HG02610 (cell line): ENCODE measurements around the gene FAM193A.
"Not testable (repeated sequence)": the region's sequence is repeated elsewhere in the genome, so short reads cannot be mapped to it uniquely, and the experiment has no call there.

Experiments
- ATAC-seq: cut with Tn5 transposase; IDR thresholded peaks from one replicate; pipeline ENCODE4 v1.9.1; 2021; ENCODE audit warnings: mild to moderate bottlenecking, moderate library complexity; ENCODE audit not compliant: unreplicated experiment

FAM193A gene

DNA sequence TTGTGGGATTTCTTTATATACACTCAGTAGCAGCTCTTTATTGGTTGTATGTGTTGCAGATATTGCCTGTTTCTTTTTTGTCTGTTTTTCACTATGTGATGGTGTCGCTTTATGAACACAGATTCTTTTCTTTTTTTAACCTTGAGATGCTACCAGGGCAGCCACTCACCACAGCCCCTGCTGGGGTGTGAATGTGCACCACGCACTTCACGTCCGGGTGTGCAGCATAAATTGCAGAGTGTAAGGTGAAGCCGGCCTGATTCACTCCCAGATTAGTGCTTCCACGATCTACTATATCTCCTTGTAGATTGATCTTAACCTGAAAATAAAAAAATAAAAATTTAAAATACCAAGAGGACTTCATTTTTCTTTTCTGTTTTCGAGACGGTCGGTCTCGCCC is 71.4 kb downstream of the FAM193A start:
- no peak for ATAC-seq

DNA sequence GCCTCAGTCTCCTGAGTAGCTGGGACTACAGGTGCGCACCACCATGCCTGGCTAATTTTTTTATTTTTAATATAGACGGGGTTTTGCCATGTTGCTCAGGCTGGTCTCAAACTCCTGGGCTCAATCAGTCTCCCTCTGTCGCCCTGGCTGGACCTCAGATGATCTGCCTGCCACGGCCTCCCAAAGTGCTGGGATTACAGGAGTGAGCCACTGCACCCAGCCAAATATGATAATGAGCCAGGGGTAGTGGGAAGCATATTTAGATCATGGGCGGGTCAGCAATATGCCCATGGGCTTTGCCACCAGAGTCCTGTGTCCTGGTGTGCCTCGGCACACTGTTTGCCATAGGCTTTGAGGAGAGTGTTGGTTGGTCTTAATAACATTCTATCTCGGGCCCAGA is 71.8 kb downstream of the FAM193A start:
- ATAC-seq, result no peak

DNA sequence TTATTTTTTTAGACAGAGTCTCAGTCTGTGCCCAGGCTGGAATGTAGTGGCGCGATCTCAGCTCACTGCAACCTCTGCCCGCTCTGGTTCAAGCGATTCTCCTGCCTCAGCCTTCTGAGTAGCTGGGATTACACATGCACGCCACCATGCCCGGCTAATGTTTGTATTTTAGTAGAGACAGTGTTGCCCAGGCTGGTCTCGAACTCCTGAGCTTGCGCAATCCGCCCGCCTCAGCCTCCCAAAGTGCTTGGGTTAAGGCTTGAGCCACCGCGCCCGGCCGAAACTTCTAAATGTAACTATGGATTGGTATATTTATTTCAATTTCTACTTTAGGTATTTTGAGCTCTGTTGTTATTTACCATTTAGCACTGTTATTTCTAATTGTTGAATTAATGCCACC is 79.4 kb downstream of the FAM193A start:
- ATAC-seq, result no peak

DNA sequence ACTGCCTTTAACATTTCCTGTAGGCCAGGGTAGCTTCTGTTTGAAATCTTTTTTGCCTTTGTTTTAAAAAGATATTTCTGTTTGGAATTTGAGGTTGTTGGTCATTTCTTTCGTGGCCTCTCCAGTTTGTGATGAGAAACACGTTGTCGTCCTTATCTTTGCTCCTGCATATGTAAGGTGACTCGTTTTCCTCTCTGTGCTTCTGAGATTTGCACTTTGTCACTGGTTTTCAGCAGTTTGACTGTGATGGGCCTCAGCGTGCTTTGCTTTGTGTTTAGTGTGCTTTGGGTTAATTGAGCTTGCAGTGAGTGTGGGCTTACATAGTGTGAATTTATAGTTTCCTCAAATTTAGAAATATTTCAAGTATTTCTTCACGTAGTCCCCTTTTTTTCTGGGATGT is 81.5 kb downstream of the FAM193A start:
- ATAC-seq, result no peak

DNA sequence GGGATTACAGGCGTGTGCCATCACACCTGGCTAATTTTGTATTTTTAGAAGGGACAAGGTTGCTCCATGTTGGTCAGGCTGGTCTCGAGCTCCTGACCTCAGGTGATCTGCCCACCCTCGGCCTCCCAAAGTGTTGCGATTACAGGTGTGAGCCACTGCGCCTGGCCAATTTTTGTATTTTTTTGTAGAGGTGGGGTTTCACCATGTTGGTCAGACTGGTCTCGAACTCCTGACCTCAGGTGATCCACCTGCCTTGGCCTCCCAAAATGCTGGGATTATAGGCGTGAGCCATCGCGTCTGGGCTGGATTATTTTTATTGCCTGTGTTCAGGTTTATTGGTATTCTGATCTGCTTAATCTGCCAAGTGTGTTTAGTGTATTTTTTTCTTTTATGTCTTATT is 82.3 kb downstream of the FAM193A start:
- not testable (repeated sequence) for ATAC-seq

DNA sequence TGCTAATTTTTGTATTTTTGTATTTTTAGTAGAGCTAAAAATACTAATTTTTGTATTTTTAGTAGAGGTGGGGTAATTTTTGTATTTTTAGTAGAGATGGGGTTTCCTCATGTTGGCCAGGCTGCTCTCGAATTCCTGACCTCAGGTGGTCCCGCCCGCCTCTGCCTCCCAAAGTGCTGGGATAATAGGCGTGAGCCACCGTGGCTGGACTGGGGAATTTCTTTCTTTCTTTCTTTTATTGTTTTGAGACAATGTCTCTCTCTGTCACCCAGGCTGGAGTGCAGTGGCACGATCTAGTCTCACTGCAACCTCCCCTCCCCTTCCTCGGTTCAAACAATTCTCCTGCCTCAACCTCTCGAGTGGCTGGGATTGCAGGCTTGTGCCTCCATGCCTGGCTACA is 83.0 kb downstream of the FAM193A start:
- ATAC-seq, result no peak

DNA sequence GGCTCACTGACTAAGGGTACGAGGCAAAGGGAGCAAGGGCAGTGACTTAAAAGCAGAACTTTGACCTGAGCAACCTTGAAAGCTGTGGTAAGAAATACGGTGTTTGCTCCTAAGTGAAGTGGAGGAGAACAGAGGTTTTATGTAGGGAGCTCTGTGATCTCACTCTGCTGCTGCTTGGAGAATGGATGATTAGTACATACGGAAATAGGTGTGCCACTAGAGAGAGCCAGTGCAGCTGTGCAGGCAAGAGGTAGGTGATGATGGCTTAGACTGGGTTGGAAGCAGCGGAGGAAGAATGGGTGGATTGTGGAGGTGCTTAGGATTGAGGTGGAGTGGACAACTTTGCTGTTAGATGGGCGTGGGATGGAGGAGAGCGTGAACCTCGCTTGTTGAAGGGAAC is 85.0 kb downstream of the FAM193A start:
- ATAC-seq, result no peak

DNA sequence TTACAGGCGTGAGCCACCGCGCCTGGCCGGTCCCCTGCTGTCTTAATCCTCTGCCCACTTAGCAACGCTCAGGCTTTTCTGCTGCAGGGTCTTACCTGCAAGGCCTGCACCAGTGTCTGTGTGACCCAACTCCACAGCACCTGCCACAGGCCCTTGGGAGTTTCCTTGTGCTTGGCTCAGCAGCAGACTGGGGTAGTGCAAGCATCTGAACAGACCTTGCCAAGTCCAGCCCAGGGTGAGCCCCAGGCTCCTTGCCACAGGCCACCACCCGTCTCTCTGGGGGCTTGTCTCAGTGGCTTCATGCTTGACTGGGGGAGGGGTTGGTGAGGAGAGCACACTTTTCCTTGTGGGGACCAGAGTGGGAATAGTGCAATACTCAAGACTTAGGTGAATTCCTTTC is 87.0 kb downstream of the FAM193A start:
- no peak for ATAC-seq

DNA sequence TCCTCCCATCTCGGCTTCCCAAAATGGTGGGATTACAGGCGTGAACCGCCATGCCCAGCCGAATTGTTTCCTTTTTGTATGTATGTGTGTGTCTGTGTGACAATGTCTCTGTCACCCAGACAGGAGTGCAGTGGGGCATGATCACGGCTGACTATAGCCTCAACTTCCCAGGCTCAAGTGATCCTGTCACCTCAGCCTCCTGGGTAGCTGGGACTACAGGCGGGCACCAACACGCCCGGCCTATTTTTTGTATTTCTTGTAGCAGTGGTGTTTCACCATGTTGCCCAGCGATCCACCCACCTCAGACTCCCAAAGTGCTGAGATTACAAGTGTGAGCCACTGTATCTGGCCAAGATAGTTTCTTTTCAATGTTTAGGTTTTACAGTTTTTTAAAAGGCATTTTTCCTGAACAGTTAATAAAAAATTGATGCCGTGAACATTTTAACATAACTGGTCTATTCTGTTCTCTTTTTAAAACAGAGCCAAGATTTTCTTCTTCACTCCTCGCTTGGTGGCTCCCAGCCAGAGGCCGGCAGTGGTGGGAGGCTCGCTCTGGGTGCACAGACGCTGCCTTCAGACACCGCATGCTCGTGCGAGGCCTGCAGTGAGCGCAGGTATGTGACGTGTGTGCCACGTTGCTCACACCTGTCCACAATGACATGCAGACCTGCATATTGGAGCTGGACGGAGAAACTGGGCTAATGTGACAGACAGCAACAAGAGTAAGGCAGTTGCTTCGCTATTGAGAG is 88.5 kb downstream of the FAM193A start:
- no peak for ATAC-seq

DNA sequence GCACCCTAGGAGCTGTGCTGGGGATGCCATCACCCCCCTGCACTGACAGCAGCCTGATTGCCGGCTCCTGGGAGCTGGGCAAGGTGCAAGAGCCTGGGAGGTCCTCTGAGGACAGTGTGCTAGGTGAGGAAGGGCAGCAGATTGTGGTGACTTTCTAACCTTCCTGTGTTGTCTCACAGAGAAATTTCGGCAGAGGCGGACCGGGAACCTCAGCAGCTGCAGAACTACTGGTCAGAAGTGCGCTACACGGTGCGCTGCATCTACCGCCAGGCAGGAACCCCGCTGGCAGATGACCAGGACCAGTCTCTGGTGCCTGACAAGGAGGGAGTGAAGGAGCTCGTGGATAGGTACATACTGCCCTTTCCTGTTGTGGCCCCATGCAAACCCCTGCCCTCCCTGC is 89.8 kb downstream of the FAM193A start:
- no peak for ATAC-seq

DNA sequence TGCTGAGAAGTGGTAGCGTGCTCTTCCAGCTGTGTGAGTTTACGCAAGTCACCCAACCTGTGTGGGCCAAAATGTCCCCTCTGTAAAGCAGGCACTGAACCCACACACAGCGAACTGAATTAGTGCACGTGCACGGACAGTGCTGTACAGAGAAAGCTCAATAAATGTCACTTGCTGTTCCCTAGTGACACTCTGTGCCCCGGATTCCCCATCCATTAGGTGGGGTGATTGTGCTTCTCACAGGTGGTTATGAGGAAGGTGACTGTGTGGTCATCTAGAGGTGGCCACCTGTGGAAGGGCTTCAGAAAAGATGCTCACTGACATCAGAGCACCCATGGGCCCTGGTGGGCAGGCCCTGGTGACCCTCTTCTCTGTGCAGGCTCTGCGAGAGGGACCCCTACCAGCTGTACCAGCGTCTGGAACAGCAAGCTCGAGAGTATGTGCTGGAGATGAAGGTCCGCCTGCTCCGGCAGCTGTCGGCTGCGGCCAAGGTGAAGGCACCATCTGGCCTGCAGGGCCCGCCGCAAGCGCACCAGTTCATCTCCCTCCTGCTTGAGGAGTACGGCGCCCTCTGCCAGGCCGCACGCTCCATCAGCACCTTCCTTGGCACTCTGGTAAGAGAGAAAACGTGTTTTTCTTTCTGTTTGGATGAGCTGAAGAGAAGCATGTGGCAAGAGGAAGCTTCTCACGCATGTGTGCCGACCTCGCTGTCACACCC is 94.3 kb downstream of the FAM193A start:
- no peak for ATAC-seq

DNA sequence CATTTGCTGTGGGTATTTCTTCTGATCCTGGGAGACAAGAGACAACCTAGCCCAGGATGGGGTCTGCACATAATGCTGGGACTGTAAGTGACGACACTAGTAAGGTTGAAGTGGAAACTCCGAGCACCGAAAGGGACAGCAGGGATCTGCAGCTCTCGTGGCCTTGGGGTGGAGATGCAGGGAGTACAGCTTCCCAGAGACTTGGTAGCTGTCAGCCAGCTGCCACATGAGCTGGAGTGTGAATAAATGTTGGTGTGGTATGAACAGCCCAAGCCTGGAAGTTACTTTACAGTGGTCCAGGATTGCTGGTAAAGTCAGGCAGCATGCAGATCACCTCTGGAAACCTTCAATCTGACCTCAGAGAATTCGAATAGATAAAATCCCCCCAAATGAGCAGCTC is 97.6 kb downstream of the FAM193A start:
- ATAC-seq, result no peak

DNA sequence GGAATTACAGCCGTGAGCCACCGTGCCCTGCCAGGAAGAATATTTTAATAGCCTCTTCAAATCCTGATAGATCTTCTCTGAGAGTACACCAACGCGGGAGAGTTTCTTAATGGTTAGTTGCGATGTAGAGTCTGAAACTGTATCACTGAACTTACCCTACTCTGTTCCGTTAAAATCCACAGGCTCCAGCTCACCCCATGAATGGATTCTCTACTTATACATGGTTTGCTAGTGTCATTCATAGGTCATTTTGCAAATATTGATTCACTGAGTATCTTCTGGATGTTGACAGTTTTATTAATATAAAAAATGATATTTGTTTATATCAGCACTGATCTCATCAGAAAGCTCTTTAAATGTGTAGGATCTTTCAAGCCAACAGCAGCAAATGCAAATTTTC is 99.9 kb downstream of the FAM193A start:
- no peak for ATAC-seq

DNA sequence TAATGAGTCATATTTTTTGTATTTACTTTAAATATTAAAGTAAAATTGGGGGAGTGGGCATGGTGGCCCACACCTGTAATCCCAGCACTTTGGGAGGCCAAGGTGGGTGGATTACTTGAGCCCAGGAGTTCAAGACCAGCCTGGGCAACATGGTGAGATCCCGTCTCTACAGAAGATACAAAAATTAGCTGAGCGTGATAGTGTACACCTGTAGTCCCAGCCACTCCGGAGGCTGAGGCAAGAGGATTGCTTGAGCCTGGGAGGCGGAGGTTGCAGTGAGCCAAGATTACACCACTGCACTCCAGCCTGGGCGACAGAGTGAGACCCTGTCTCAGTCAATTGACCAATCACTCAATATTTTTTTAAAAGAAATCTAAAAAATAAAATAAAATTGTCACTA is 100.5 kb downstream of the FAM193A start:
- not testable (repeated sequence) for ATAC-seq

DNA sequence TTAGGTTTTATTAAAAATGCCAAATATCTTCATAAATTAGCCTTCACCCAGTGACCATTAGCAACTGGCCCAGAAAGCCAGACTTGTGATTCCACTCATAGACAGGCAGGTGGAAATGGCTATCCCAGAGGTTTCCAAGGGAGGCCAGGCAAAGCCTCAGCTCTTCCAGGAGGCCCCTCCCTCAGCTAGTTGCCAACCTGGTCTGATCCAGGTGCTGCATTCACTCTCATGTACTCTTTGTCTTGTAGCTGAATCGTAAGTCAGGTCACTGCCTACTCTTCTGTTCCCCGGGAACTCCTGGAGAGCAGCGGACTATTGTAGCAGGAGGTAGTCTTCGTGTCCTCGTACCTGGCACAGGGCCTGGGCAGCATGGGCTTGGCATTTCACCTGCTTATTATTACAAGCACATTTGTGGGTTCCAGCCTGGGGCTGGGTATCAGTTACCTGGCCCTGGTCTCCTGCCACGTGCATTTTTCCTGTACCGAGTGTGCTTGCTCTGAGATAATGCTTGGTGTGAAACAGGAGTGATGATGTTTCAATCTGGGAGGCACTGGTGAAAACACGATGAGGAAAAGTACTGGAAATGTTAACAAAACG is 101.6 kb downstream of the FAM193A start:
- no peak for ATAC-seq

DNA sequence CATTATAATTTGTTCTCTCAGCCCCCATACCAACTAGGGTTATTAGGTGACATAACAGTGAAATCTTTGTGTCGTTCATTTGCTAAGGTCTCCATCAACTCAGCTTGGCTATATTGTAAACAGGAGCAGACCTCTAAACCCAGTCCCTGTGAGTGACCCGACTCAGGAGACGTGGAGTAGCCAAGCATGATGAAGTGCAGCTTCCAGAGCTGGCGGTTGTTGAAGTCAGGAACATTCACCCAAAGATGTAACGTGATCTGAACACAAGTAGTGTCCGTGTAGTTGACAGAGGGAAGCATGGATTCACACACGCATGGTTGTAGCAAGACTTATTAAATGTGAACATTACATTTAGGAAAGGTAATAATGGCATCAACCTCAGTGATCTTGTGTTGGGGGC is 102.3 kb downstream of the FAM193A start:
- no peak for ATAC-seq

DNA sequence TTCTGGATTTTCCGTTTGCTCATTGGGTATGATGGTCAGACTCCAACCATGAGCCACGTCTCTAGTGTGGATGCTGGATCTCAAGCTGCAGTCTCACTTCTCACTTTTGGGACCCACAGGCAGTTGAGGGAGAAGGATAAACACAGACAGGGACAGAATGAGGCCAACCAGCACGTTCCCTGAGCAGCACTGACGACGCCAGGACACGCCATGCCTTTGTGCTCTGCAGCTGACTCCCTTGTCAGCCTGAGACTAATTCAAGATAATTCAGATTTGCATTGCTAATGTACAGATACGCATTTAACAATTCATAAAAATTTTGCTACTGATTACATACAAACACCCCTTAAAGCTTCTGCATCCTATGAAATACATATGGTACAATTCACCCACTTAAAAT is 106.5 kb downstream of the FAM193A start:
- no peak for ATAC-seq

DNA sequence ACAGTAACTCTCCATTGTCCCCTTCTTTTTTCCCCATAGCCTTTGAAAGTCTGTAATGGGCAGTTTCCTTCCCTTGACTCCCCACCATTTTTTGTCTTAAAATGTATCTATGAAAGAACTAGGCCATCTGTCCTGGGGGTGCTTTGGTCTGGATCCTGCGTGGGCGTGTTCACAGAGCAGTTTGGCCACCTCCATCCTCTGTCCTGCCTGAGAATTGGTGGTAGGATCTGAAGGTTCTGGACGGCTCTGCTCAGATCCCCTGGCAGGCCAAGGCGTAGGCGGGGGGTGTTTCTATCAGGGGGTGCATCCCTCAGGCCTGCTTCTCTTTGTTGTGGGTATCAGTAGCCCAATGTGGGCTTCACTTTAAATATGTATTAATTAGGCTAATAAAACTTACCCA is 107.1 kb downstream of the FAM193A start:
- ATAC-seq, result no peak

DNA sequence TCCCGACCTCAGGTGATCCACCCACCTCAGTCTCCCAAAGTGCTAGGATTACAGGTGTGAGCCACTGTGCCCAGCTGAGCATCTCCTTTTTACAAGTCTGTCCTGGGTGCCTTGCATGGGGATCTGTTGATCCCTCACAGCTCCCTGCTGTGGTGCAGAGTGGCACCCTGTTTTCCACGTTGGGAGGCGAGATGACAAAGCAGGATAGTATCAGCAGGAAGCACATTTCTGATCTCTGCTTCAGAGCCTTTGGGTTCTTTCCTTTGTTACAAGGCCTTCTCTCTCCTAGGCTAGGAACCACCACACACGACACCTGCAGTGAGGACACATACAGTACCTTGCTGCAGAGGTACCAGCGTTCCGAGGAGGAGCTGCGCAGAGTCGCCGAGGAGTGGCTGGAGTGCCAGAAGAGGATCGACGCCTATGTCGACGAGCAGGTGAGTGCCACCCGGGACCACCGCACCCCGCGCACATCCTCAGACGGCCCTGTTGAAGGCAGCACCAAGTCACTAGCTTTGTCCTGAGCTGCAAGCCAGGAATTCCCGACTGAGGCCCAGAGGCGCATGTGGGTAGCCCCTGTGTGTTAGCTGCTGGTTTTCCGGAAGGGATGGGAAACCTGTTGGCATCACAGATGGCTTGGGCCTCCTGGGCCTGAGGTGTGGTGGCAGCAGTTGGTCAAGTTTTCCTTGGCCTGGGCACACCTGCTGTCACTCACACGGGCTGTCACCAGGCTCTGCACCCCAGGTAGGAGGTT is 110.1 kb downstream of the FAM193A start:
- ATAC-seq, result no peak

DNA sequence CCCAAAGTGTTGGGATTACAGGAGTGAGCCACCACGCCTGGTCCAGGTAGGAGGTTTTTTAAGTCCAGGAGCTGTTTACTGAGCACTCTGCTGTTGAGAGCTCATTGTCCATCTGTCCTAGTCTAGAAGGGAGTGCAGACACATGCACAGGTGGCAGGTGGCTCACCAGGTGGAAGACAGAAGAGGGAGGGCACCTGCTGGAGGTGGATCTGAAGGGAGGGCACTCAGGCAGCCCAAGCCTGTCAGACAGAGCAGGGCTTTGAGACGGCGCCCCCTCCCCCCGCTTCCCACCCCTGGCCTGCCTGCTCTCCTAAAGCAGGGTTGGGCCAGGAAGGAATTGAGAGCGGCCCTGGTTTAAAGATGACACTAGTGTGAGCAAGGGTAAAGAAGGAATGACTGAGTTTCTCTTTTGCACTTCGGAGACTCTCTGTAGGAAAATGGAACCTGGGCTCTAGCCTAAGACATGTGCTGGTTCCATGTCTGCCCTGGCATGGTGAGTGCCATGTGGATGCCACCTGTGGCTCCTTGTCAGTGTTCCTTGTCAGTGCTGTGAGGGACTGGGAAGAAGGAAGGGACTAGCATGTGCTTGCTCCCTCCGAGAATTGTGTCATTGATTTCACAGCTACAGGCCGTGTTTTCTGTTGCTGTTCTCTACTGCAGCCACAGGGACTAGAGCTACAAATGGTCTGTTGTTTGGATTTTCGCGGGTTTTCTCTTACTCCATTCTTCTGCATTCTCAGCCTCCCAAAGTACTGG is 111.1 kb downstream of the FAM193A start:
- no peak for ATAC-seq
